GM18505 (cell line): Measurements from ENCODE around the gene DLG5.

Experiments
- ATAC-seq: cut with Tn5 transposase; IDR thresholded peaks from one replicate; pipeline ENCODE4 v1.9.1; 2021; ENCODE audit not compliant: unreplicated experiment
- POLR2A ChIP-seq: IDR thresholded peaks from 4 replicates; pipeline ENCODE4 v1.6.1; 2011; ENCODE audit warnings: borderline replicate concordance; ENCODE audit not compliant: insufficient read depth, insufficient read length; ENCODE audit errors: extremely low read depth

DLG5 gene

DNA sequence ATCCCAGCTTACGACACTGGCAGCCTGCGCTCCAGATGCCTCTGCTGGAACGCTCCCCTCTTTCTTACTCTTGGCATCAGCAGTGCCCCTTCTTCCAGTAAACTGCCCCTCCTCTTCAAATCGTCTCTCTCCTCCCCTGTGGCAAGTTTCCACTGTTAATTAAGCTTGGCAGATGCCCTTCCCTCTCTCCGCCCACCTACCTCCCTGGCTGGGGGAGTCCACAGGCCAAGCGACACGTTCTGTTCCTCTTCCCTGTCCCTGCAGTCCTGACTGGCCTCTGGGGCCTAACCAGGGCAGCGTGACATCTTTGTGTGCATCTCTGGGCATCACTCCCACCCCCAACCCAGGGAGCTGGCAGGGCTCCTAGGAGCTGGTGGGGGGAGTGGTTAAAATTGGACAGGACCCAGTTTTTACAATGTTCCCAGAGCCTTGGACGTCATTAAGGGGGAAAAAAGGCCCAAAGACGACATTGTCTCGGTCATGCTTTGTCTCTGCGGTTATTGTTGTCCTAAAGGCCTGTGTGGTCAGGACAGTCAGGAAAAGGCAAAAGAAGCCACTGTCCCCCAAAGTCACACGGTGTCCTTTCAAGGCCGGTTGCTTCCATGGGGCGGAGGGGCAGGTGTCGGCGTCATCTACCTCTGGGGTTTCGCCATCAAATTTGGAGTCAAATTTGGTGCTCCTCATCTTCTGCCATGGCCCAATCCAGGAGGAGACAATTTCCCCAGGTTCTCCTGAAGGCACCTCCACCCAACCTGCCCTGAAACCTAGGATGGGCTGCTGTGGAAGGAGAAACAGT lies 54.2 kb downstream of the DLG5 start:
- no peak for TF ChIP-seq POLR2A
- no peak for ATAC-seq

DNA sequence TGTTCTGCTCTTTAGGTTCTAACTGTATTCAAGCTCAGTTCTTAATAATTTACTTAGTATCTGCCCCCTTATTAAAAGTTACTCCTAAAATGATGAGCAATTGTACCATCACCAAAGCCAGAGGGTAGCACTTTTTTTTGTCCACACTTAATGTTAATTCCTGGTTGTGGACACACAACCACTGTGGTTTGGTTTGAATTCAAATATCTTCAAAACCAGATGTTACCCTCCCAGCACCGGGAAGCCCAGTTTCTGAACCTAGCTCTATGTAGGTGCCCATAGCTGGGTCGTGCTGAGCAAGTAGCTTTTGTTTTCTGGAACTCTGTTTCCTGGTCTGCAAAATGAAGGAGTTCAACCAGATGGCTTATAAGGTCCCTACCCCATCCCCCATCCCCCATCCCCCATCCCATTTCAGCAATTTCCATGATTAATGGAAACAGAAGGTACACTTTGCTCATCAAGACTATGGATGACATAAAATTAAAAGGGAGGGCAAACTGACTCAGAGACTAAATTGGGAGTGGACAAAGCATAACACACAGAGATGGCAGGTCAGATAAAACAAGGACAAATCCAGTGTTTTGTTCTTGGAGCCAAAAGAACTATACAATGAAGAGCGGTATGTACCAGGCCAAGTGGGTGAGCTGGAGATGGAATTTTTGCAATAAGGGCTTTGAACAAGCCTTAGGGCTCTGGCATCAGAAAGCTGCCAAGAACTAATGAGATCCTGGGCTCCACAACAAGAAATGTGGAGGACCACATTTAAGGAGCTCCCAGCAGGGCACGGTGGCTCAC lies 56.7 kb downstream of the DLG5 start:
- TF ChIP-seq POLR2A: no peak
- no peak for ATAC-seq

DNA sequence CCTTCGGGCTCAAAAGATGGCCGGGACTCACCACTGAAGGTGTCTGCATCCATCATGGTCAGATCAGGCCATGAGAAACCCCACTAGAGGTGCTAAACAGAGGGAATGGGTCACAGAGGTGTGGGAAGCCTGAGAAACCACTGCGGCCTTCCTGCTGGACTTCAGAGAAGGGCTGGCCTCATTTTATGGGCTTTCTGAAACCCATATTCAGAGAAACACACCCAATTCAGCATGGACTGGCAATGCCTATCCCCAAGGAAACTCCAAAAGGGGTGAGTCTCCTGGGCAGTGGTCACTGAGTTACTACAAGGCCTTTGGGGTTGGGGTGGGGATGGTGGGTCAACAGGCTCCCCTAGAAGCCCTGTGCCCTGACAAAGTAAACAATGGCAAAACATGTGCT lies 58.0 kb downstream of the DLG5 start:
- TF ChIP-seq POLR2A: no peak
- ATAC-seq: no peak

DNA sequence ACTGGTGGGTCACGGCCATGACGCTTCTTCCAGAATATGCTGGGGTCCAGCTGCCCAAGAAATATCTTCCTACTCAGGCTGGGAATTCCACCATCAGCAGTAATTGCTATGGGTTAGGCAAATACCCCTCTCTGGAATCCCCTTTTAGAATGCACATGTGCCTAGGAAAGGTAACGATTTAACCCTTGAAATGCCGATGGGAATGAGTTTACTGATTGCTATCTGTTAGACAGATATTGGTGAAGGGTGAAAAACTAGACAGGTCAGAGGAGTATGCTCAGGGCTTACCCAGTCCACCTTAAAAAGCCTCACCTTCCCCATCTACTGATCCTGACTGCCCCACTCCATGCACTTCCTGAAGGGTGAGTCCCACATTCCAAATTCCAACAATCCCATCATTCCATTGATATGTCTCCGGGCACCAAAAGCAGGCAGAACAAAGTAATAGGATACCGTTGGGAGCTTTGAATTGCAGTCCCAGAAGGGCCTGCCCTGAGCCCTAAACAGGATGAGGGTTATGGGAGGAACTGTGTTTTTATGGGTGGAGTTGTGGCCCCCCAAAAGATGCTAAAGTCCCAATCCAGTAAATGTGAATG lies 59.3 kb downstream of the DLG5 start:
- TF ChIP-seq POLR2A: no peak
- no peak for ATAC-seq

DNA sequence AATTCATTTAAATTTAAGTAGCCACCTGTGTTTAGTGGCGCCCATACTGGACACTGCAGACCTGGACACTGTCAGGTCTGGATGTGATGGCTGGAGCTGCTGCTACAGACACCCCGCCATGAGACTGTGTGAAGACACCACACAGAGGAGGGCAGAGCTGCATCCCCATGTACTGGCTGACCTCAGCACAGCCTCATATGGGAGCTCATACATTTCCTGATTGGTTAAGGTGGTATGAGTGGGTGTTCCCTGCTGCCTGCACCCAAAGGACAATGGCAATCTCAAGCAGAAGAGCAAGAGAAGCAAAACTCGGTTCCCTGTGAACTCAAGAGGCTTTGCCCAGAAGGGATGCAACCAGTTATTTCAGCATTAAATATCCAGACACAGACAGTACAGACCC lies 60.0 kb downstream of the DLG5 start:
- ATAC-seq: no peak

DNA sequence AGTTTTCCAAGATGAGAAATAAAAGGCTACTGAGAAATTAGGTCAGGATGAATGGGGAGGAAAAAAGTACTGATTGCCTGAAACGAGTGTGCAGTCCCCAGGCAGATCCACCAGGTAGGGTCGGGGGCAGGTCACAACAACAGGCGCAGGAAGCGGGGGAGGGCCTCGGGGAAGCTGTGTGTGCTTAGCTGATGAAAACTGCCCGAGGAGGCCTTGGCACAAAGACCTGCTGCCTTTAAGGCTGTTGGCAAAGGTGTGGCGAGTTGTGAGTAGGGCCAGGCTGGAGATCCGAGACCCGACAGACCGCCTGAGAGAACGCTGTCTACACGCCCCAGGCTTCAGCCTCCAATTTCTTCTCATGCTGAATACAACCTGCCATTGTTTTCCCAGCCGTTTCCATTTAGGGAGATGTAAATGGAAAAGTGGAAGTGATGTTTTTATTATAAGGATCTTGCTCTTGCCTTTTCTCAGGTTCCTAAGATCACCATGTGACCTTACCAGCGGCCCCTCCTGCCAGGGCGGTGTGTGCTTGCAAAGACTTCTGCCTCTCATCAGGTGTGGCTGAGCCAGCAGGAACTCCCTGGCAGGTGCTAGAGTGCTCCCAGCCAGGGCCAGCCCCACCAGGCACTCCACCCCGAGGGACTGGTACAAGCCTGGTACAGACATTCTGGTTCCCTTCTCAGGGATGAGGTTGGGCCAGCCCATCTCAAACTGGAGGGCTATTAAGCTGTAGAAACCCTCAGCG lies 60.8 kb downstream of the DLG5 start:
- TF ChIP-seq POLR2A: no peak
- no peak for ATAC-seq

More for the DNA sequence above, 60.0 kb downstream of the DLG5 start:
- no peak for TF ChIP-seq POLR2A

DNA sequence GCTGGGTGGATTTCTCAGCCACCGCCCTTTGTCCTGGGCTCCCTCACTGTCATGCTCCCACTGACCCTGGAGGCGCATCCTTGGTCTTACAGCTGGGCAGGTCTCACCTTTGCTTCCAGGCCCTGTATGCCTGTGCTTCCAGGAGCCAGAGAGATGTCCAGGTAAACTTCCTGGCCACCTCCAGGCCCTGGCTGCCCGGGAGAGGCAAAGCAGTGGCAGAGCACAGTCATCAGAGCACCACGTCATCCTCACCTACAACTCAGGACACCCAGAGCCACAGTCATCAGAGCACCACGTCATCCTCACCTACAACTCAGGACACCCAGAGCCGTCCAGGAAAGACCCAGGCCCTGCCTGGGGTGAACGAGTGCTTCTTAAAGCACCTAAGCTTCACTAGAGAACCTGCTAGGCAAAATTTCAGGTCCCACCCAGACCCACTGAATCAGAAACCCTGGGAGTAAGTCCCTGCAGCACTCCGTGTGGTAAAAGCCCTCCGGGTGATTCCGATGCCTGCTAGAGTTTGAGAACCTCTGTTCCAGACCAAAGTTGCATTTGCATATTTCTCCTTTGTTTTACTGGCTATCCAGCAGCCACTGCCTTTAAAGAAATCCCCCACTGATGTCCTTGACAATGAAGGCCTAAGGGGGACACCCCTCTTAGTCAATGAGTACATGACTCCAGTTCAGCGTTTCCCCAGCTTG lies 62.3 kb downstream of the DLG5 start:
- TF ChIP-seq POLR2A: no peak
- no peak for ATAC-seq

DNA sequence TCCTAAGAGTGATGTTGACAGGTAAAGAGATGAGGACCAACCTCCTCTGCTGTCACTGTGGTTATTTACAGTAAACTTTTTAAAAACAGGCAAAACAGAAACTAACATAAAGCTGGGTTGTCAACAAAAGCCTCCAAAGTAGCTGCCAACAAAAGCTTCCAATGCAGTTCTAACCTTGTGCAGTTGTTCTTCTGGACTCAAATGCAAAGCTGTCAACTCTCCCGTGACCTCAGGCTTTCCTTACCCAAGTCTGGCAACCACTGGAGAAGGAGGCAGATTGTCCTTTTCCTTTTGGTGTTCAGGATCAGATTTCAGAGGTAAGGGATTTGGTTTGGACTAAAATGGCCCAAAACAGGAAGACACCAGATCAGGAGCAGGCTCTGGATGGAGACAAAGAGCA lies 63.1 kb downstream of the DLG5 start:
- ATAC-seq: no peak
- TF ChIP-seq POLR2A: no peak

DNA sequence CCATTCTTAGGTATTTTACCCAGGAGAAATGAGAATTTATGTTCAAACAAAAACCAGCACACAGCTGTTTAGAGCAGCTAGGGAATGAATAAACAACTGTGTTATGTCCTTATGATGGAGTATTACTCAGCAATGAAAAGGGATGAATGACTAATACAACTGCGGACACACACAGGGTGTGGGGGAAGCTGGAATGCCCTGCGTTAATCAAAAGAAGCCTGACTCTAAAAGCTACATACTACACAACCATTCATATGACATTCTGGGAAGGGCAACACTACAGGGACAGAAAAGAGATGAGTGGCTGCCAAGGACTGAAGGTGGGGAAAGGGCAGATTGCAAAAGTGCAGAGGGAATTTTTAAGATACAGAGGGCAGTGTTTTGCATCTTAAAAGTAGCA lies 64.0 kb downstream of the DLG5 start:
- no peak for ATAC-seq
- no peak for TF ChIP-seq POLR2A

DNA sequence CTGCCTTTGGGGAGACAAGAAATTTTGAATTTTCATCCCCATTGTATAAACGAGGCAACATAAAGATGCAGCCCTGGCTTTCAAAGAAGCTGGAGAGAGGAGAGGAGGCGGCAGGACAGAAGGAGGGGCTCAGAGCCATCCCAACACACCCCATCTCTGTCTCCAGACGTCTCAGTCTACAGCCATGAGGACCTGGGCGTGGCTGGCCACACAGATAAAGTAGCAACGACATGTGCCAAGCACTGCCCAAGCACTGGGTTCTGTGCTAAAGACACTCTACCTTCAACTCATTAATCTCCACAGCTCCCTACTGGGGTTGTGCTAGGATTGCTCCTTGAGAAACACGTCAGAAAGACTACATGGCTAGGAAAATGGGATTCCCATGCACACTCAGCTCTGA lies 65.2 kb downstream of the DLG5 start:
- no peak for TF ChIP-seq POLR2A

DNA sequence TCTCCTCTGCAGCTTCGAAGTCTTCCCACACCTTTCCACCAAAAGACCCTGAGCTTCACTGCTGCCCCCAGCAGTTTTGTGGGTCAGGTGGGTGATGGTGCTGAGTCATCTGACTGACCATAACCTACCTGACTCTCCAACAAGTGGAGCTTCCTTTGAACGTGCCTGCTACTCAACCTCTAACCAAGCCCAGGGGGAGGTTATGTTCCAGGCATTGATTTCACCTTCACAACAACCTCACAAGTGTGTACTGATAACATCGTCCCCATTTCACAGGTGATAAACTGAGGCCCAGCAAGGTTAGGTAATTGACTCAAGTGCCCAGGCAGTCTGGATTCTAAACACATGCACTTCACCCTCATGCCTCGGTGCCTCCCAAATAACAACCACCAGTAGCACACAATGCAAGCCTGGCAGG lies 66.7 kb downstream of the DLG5 start:
- ATAC-seq: no peak
- no peak for TF ChIP-seq POLR2A

More for the DNA sequence above, 65.2 kb downstream of the DLG5 start:
- ATAC-seq: no peak

DNA sequence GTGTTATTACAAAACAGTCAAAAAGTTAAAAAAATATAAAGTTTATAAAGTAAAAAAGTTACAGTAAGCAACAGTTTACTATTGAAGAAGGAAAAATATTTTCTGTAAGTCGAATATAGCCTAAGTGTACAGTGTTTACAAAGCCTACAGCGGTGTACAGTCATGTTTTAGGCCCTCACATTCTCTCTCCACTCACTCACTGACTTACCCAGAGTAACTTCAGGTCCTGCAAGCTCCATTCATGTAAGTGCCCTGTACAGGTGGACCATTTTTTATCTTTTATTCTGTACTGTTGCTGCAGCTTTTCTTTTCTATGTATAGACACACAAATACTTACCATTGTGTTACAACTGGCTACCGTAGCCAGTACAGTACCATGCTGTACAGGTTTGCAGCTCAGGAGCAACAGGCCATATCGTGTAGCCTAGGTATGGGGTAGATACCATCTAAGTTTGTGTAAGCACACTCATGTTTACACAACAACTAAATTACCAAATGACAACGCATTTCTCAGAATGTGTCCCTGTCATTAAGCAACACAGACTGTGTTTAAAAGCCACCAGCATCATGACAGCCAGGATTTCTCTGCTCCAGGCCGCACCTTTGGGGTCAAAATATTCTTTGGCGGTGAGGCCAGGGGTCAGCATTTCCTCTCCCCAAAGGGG lies 67.2 kb downstream of the DLG5 start:
- no peak for ATAC-seq
- no peak for TF ChIP-seq POLR2A
